Dermis blood vessel endothelial cell (primary cell): ENCODE measurements around the gene LINGO4. TPM values are rescaled to one million over a fixed set of nuclear protein-coding genes. Genes with fewer than 3 reads are reported as not detected.

ENCODE experiments used
- DNase-seq: peaks from one replicate; pipeline ENCODE4 v3.0.0; 2010
- total RNA-seq: library from RNA; depleted of rRNA; stranded (reverse); fragments of >200 nt; gene quantifications from 2 replicates; pipeline ENCODE4 v1.2.3, GENCODE V29; 2014

The LINGO4 gene, protein sequence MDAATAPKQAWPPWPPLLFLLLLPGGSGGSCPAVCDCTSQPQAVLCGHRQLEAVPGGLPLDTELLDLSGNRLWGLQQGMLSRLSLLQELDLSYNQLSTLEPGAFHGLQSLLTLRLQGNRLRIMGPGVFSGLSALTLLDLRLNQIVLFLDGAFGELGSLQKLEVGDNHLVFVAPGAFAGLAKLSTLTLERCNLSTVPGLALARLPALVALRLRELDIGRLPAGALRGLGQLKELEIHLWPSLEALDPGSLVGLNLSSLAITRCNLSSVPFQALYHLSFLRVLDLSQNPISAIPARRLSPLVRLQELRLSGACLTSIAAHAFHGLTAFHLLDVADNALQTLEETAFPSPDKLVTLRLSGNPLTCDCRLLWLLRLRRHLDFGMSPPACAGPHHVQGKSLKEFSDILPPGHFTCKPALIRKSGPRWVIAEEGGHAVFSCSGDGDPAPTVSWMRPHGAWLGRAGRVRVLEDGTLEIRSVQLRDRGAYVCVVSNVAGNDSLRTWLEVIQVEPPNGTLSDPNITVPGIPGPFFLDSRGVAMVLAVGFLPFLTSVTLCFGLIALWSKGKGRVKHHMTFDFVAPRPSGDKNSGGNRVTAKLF
- total RNA-seq: not detected in 2 replicates

DNA sequence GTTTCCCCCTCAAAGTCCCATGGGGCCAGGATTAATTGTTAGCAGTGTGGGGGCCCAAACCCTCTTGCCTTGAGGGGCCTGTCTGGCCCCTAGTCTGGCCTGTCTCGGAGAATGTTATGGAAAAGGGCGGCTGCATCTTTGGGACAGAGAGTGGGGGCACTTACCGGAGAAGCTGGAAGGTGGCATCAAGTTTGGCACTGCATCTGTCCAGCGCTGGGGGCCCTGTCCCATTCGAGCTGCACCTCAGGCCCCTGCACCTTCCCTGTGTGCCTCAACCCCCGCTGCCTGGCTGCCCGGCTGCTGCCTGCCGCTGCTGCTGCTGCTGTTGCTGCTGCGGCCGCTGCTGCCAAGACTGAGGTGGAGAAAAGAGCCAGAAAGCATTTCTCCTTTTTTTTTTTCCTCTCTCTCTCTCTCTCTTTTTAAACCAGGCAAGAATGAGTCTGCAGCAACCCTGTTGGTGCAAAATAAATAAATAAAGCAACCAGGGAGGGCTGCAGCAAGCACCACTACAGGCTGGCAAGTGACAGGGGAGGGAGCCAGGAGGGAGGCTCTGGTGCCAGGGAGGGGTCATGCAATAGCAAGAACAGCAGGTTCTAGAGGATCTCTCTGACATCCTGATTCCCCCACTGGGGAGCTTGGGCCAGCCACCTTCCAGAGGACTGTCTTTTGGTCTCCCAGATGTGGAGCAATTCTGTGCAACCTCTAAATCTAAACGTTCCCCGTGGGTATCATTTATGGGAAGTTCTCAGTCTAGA lies at the start of gene LINGO4:
LINGO4 (minus strand) TSS at position 354 of the 755 bp plus-strand sequence. CDS start 2,715 bp downstream, outside the sequence.
- no peak for DNase-seq

DNA sequence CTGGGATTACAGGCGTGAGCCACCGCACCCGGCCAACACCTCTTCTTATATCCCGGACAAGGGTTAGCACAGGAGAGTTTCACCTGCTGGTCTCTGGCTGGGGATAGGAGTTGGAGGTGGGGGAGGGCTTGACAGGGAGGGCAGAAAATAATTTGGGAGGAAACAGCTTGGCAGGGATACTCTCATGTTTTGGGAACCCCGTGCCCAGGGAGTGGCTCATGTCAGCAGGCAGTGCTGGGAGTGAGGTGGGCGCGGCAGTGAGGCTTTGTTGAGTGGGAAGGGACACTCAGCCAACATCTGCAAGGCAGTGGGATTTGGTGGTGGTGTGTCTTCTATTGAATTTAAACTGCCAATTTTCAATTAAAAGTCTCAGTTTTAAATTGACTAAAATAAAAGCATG lies 49.4 kb upstream of the LINGO4 start:
- DNase-seq: no peak

DNA sequence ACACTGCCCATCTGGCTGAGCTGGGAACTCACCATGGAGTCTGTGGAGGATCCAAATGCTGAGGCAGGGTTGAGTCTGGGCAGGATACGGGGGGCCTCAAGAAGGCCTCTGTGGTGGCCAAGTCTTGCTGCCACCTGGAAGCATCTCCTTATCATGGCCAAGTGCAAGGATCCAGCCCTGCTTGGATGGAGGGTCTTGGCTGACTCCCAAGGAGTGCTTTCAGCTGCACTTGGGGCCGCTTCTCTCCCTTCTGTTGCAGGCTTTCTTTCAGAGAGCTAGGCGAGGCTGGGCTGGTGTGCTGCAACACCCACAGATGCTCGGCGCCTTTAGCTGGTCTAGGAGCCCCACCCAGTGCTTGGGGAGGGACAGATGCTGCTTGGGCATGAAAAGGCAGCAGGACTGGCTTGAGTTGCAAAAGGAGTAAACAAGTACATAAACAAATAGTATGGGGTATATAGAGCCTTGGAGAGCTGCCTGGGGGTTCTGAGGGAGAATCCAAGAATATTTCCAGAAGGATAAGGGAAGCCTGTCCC lies 48.3 kb upstream of the LINGO4 start, which contains the start of gene THEM5:
THEM5 (minus strand) TSS at position 302 of the 533 bp plus-strand sequence; CDS start at position 155, 147 bp downstream.
- DNase-seq: no peak

DNA sequence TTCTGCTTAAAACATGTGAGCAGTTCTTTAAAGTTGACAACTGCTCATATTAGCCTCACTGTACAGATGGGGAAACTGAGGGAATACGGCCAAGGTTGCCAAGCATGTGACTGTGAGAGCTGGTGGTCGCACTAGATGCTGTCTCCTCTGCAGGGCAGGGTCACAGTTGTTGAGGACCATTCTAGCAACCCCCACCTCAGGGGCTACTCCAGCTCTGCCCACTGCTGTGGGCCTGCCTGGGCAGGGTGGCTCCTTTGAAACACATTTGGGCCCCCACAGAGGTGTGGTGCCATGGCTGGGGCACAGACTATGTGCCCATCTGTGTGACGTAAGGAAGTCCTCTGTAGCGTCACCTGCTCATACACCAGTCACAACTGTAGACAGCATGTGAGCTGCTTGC lies 47.5 kb upstream of the LINGO4 start:
- DNase-seq: no peak

DNA sequence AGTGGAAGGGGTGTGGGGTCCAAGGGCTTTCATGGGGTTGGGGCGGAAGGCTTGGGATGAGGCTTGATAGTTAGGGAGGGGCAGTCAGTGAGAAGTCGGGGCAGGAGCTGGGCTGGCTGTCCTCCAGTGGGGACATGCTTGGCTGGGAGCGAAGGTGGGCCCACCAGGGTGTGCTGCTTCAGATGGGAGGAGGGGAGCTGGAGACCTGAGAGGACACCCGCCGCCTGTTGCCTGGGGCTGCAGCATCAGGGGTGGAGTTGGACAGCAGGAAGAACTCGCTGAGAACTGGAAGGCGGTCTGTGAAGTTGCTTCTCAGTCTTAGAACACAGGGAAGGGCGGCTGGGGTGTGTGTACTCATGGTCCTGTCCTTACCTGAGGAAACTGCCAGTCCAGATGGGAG lies 46.7 kb upstream of the LINGO4 start:
- no peak for DNase-seq

DNA sequence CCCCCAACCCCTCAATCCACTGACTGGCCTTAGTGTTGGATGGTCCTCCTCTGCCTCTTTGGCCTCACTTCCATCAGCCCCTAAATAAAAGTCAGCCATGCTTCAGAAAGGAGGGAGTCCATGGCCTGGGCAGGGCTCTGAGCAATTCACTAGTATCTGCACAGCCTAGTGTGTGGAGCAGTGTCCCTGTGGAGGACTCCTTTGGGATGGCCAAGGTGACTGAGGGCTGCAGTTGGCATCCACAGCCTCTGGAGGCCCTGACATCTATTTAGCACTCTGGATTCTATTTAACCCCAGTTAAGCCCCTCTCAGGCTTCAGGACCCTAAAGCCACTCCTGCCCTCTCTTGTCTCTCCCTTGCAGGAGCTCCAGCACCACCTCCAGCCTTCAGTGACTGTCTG lies 44.7 kb upstream of the LINGO4 start:
- DNase-seq: no peak

DNA sequence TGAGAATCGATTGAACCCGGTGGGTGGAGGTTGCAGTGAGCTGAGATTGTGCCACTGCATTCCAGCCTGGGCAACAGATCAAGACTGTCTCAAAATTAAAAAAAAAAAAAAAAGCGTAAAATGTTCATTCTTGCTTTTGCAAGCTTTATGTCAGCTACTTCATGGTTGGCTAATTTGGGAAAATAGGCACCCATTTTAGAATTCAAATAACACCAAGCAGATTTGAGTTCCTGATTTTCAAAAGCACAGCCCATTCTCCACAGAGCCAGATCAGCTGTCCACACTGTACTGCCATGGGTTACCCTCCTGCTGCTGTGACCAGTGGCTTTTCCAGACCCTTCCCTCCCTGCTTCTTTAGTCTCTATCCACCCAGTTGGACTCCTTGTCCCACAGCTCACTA lies 43.9 kb upstream of the LINGO4 start:
- no peak for DNase-seq

DNA sequence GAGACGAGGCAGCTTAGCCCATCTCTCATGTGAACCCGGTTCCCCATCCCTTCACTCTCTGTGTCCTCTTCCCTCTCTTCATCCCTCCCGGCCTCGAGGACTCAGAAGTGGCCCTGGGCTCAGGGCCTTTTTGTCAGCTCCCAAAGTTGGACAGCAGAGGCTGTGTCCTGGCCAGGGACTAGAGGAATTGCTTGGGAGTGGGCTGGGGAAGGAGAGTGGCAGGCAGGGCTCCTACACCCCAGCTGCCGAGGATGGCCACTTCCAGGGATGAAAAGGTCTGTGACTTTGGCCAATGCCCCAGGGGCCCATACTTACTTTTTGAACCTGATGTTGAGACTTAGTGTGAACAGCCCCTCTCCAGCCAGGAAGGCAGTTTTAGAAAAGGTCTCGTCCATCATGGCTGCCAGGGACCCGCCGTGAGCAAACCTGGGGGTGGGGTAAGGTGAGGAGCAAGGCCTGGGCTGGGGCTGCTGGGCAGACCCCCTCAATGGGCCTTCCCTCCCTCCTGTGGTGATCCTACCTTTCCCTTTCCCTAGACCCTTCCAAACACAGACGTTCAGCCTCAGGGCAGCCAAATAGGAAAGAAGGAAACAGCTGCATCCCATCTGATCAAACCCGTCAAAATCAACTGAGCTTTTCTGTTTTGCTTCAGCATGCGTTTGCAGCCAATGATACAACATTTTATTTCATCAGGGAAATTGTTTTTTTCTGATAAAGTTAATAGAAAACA lies 42.8 kb upstream of the LINGO4 start:
- peak; percentile 86 for DNase-seq

DNA sequence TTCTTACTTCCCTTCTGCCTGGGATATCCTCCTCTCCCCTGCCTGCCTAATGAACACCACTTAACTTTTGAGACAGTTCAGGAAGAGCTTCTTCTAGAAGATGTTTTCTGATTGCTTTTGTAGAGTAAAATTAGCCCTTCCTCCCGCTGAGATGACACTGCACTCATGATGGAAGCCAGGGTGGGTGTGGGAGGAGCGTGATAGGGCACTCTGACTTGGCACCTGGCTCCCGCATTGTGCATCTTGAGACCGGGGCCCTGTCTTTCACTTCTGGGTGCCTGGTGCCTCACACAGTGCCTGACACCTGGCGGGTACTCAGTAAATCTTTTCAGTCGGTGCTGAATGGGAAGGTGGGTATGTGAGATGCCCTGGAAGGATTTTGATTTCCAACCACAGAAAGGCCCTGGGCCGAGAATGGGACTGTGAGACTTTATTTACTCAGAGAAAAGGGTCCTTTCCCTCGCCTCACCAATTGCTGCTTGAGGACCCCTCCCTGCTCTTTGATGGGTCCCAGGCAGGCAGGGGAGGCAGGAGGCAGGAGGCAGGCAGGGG lies 41.5 kb upstream of the LINGO4 start:
- DNase-seq: no peak

DNA sequence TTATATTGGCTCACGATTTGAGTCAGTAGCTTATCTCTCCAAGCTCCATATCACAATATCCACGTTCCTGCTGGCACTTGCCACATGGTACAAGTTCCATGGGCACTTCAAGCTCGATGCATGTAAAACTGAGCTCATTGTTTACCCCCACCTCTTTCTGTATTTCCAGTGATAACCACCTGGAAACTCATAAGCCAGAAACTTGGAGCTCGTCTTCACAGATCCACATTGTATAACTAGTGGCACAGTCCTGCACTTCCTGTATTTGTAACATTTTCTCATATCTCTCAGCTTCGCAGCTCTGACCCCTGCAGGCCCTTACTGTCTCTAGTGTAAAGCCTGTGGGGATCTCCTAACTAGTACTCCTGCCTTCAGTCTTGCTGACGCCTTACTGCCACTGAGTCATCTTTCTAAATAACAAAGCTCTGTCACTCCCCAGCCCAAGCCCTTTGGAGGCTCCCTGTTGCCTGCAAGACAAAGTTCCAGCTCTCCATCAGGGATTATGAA lies 40.9 kb upstream of the LINGO4 start:
- peak; percentile 62 for DNase-seq

DNA sequence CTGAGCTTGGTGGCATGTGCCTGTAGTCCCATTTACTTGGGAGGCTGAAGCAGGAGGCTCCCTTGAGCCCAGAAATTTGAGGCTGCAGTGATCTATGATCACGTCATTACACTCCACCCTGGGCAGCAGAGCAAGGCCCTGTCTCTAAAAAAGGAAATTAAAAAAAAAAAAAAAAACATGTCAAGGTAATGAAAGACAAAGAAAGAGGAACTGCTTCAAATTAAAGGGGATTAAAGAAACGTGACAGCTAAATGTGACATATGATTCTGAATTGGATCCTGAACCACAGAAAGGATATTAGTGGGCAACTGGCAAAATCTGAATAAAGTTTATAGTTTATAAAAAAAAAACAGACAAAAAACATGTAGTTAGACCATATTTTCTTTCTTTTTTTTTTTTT lies 38.2 kb upstream of the LINGO4 start:
- DNase-seq: no peak

DNA sequence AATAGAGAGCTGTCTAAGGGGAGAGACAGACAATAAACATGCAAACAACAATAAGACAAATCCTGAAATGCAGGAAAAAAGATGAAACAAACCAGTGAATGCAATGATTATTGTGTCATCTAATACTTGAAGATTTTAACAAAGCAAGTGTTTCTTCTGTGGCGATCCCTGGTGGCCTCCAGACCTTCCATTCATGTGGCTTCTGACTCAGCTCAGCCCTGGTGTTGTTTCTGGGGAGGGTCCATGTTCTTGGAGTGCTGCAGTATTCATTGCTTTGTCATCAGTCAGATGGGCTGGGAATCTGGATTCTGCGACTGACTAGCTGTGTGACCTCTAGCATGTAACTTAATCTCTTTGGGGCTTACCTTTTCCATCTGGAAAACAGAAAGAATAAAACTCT lies 35.9 kb upstream of the LINGO4 start:
- peak; percentile 63 for DNase-seq

DNA sequence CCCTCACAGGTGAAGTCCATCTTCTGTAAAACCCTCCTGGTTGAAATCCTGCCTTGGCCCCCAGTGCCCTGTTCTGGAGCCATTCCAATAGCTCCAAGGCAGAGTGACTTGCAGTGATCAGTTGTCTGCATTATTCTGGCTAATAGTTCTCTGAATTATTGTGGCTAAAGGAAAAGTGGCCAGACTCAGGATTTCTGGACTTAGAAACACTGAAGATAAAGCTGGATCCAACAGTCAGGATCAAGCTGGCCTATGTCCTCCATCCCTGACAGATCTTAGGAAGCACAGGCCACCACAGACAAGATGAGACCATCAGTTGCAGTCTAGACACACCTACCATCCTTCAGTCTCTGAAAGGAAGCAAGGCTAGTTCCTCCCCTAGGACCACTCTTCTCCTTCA lies 35.2 kb upstream of the LINGO4 start:
- DNase-seq: no peak

DNA sequence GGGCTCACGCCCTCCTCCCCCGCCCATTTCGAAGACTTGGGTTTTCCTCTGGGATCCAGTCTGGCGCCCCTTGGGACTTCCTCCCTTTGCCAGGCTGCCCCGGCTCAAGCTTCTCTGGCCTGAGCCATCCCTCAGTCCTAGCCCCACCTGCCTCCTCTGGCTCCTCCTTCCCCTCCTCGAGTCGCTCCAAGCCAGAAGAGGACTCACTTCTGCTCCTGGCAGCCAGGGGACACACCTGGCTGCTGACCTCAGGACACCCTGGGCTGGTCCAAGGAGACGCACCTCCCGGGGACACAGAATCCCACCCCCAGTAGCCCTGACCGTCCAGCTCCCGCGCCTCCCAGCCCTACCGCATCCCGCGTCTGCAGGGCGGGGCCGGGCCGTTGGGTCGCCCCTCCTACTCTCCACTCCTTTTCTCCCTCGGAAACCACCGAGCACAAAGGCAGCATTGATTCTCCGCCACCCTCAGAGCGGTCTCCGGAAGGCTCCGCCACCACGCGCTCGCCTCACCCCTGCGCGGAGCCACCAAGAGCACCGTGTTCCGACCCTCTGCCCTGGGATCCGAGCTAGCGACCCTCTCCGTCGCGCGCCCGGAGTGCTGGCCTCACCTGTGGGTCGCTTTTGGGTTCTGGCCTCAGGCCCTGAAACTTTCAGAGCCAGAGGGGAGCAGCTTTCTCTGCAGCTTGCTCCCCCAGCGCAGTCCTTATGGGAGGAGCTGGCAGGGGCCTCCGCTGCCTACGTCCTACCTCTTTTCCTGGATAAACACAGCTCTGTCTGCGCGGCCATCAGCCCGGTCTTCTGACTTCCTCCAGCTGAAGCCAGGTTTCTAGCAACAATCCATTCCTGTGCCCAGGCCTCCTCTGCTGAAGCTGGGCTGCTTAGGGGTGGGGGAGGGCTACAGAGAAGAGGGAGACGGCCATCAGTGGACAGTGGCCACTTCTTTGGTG lies 34.5 kb upstream of the LINGO4 start, which contains the start of gene C2CD4D:
C2CD4D (minus strand) TSS at position 364 of the 947 bp plus-strand sequence. CDS start 831 bp downstream, outside the sequence.
- peak; percentile 36 for DNase-seq

DNA sequence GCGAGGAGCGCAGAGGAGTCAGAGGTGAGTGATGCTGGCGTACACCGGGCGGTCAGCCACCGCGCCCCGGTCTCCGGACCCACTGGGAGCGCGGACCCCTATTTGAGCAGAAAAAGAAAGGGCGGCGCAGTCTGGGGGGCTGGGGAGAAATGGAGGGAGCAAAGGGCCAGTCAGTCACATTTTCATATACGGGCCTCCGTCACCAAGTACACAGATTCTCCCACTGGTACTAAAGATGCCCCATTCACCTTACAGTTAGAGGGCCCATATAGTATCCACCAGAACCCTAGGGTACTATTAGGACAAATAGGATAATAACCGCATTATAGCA lies 33.8 kb upstream of the LINGO4 start:
- DNase-seq: no peak

DNA sequence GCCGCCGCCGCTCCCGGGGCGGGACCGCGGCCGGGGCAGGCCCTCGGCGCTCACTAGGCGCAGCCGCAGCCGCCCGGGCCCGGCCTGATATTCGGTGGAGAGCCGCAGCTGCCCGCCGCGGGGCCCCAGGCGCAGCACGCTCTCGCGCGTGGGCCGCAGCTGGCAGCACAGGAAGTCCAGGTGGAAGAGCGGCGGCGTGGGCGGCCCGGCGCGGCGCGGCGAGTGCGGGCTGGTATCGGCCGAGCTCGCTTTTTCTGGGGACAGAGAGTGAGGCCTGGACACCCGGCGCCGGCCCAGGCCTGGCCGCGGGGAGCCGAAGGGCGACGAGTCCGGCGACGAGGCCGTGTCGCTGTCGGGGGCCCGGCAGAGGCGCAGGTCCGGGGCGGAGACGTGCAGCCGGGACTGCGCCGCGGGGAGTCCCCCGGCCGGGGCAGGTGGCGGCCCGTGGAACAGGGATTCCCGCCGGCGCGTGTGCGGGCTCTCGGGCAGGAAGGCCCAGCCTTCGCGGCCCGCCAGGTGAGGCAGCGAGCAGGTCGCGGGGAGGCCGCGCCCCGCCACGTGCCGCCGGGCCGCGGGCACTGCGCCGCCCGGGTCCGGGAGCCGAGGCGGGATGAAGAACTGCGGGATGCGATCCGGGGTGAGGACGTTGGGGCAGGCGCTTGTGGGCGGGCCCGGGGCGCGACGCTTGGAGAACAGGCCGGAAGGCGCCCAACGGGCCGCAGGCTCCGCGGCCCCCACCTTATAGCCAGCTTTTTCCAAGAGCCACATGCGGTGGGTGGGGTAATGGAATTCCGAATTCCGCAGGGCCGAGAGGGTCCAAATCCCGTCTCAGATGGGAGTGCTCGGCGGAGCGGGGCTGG lies 33.2 kb upstream of the LINGO4 start:
- DNase-seq: peak; percentile 29

DNA sequence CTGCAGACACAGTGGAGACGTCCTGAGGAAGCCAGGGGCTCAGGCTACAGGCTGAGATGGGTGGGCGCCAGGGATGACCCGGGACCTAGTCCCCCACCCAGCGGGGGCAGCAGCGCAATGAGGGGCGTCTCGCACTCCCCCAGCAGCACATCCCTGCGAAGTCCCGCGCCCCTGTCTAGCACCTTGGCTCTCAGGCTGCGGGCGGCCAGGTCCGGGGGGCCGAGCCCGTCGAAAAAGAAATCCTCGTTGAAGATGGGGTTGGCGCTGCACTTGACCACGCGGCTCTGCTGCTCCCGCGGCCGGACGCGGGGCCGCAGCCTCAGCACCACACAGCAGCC lies 32.6 kb upstream of the LINGO4 start:
- DNase-seq: no peak

DNA sequence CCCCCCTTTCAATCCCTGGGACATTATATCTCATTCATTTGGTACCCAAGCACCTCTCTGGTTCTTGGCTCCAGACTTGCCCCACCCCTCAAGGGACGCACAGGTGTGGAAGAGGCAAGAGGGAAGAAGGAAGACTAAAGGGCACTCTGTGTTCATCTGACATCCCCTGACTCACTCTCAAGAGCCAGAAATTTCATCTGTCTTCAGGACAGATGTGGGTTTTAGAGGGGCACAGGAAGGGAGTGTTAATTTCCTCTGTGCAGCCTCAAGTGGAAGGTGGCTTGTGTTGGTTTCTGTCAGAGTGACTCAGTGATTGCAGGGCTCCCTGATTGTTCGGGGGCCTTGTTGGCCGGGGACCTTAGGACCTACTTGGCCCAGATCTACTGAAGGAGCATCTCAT lies 32.0 kb upstream of the LINGO4 start:
- no peak for DNase-seq

DNA sequence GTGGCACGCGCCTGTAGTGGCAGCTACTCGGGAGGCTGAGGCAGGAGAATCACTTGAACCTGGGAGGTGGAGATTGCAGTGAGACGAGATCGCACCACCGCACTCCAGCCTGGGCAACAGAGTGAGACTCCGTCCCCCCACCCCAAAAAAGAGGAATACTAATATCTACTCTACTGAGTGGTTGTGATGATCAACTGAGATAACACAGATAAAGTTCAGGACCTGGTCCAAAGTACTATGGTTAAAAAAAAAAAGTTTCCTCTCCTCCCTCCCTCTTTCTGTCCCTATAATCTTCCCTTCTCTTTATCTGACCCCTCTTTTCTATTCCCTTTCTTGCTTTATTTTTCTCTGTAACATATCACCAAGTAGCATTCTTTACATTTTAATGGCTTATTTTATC lies 30.4 kb upstream of the LINGO4 start:
- no peak for DNase-seq

DNA sequence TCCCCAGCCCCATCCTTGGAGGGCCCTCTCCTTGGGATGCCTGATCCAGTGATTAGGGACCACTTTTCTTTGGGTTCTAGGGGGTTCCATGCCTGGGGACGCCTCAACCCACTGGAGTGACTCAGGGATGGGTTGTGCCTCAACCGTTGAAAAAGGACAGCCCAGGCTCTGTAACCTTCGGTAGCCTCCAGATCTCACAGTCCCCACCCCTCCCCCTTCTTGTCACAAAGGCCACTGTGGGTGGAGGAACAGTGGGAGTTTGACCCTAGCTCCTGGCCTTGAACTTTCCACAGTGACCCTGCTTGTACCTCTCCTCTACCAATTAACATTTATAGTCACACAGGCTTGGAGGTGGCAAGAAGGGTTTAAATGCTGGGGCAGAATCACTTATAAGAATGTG lies 29.0 kb upstream of the LINGO4 start:
- no peak for DNase-seq
